ENCODE measurements around the gene C11orf68. TPM values are rescaled to one million over a fixed set of nuclear protein-coding genes. Genes with fewer than 3 reads are reported as not detected.

C11orf68 gene
- total and polyA plus RNA-seq, 2 of the 8 experiments (the other 6 are each of a cell fraction or from before 2014, with no cell fraction given): 24.0 to 51.2 TPM

- Histone ChIP-seq H3K27me3 (replicated peaks in 1 of 4; ENCODE audit: control insufficient read depth in 3 of 4, extremely low read depth in 1 of 4, insufficient read depth in 3 of 4, low read length in 3 of 4) (peaks cover 0 to 32% (median 15%) of the 10 kb centered on the region in 4 experiments; a peak in 4 of 7 replicates), H3K9me3 (ENCODE audit: insufficient read depth in 2 of 2, low read depth in 1 of 2, low read length in 1 of 2) (no peaks in the 10 kb centered on the region), H3K18ac (ENCODE audit: extremely low read depth, low read length) (no peak overlapping the region), H2AFZ (ENCODE audit: low read length) (no peak overlapping the region), H3K4me2 (ENCODE audit: insufficient read depth in 1 of 2, low read depth in 2 of 2, low read length in 2 of 2) (no peak overlapping the region; a peak in 1 of 4 replicates), H3K4me1 (replicated peaks in 1 of 4; ENCODE audit: control insufficient read depth in 3 of 4, insufficient read depth in 4 of 4, low read length in 3 of 4) (peaks cover 0 to 10% (median 3%) of the 10 kb centered on the region in 4 experiments; a peak in 5 of 7 replicates), H3K23ac (ENCODE audit: insufficient read length) (no peak overlapping the region), H2BK15ac (ENCODE audit: low read length) (no peak overlapping the region), H3K79me1 (ENCODE audit: low read depth, low read length) (no peaks in the 10 kb centered on the region; the same call in 1 of the 2 replicates), H3K36me3 (ENCODE audit: control insufficient read depth in 2 of 4, insufficient read depth in 4 of 4, low read length in 3 of 4) (no peaks in the 10 kb centered on the region), H3K14ac (ENCODE audit: insufficient read length) (no peak overlapping the region), H2BK12ac (ENCODE audit: low read depth, low read length) (0 out of 2 replicates have a peak overlapping the region, but pooled peaks have one; percentile 27), H4K8ac (ENCODE audit: extremely low read depth, insufficient read depth, low read length) (no peak overlapping the region), H3K79me2 (ENCODE audit: control insufficient read depth in 1 of 2, insufficient read depth in 2 of 2, low read length in 2 of 2) (no peaks in the 10 kb centered on the region), H4K91ac (replicated peaks; ENCODE audit: insufficient read length, low read length) (no peak overlapping the region), H4K5ac (ENCODE audit: insufficient read length, low read depth, low read length) (no peak overlapping the region), H3K4me3 (ENCODE audit: extremely low read depth in 1 of 4, insufficient read depth in 2 of 4, low read depth in 3 of 4, low read length in 4 of 4) (no peak overlapping the region), H3K23me2 (ENCODE audit: low read depth, low read length) (peaks cover 9% of the 10 kb centered on the region; the same call in 1 of the 2 replicates), H2BK20ac (ENCODE audit: low read length) (no peak overlapping the region), H3K56ac (replicated peaks; ENCODE audit: insufficient read length, low read depth, low read length) (no peak overlapping the region), H3K4ac (replicated peaks; ENCODE audit: insufficient read length, low read depth, low read length) (no peak overlapping the region), H2AK5ac (ENCODE audit: low read depth, low read length) (peak overlapping the region; percentile 40; the same call in 1 of the 2 replicates), H2BK5ac (ENCODE audit: low read depth, low read length) (no peak overlapping the region), H3K9ac (replicated peaks in 1 of 4; ENCODE audit: extremely low read depth in 1 of 4, low read depth in 3 of 4, low read length in 3 of 4) (no peak overlapping the region), H3K27ac (ENCODE audit: low read depth, low read length) (no peak overlapping the region), H4K20me1 (replicated peaks in 1 of 2; ENCODE audit: control insufficient read depth in 1 of 2, insufficient read depth in 2 of 2, low read length in 2 of 2) (peaks cover 0 to 2% of the 10 kb centered on the region in 2 experiments), H2BK120ac (replicated peaks; ENCODE audit: low read depth, low read length) (no peak overlapping the region)
- ChIA-PET POLR2A (ENCODE audit: partially characterized antibody) (interaction anchor here (0.8 to 39.7 kb wide), 3 partner anchors 4 to 47 kb away, joined by 3 to 1071 read pairs (median 1071); partner anchors contain the start of genes CCDC85B, CFL1, CTSW and EFEMP2), CTCF (ENCODE audit: partially characterized antibody) (interaction anchor here (0.6 to 8.9 kb wide), 16 partner anchors 8 to 189 kb away, joined by 3 to 210 read pairs (median 3); partner anchors contain the start of genes CCDC85B, CFL1, CTSW and FIBP)
- WGBS, 2 experiments (ENCODE audit: extremely low coverage in 1 of 2, insufficient coverage in 1 of 2, insufficient read length in 1 of 2, insufficient replicate concordance in 2 of 2, low coverage in 1 of 2, low lambda C conversion rate in 2 of 2, missing lambda C conversion rate in 1 of 2): 90% methylated on average over 24 of the region's 24 CpGs; no CpG with 5 or more reads in 1 of the 2 experiments
- FAIRE-seq: no peak
- no peak for DNase-seq (ENCODE audit: low read depth in 1 of 2, low spot score in 2 of 2)
- no peak for TF ChIP-seq RXRA (IDR thresholded peaks at IDR 0.05; ENCODE audit: insufficient read depth, low read depth, low read length)
- TF ChIP-seq NANOG (IDR thresholded peaks at IDR 0.05; ENCODE audit: insufficient read depth, low read depth, low read length, poor library complexity, severe bottlenecking): no peak
- TF ChIP-seq CTBP2 (IDR thresholded peaks at IDR 0.05; ENCODE audit: borderline replicate concordance, insufficient read depth, insufficient read length, low read length): no peak
- TF ChIP-seq JUND (IDR thresholded peaks at IDR 0.05; ENCODE audit: low read length): no peak
- TF ChIP-seq SIX5 (IDR thresholded peaks at IDR 0.05; ENCODE audit: low read depth, low read length): no peak
- no peak for TF ChIP-seq GABPA (IDR thresholded peaks at IDR 0.05; ENCODE audit: borderline replicate concordance, insufficient read depth, low read length)
- no peak for TF ChIP-seq SP4 (IDR thresholded peaks at IDR 0.05; ENCODE audit: low read length)
- TF ChIP-seq E2F6 (IDR thresholded peaks at IDR 0.05): no peak
Measured at GRCh38 chr11:65870706-65871681, 47.9 kb downstream of the C11orf68 start.
